Neural progenitor cell (in vitro differentiated cells): ENCODE measurements around the gene NEK1. TPM values are rescaled to one million over a fixed set of nuclear protein-coding genes. Genes with fewer than 3 reads are reported as not detected.

Experiments used
- DNase-seq: peaks from one replicate; pipeline ENCODE4 v3.0.0-alpha.2; 2016; ENCODE audit warnings: low spot score
- H2AFZ ChIP-seq: fragments of 200-600 bp; sonication (generic); replicated peaks from 2 replicates; pipeline ENCODE4 v1.6.1; 2016; ENCODE audit warnings: antibody characterized with exemption
- H3F3A ChIP-seq: fragments of 200-600 bp; sonication (generic); 2 replicates; pipeline ENCODE4 v1.6.1; 2016; ENCODE audit warnings: antibody characterized with exemption, low read depth
- H3K27ac ChIP-seq: fragments of 200-600 bp; sonication (generic); 2 replicates; pipeline ENCODE4 v1.5.1; 2016; ENCODE audit warnings: mild to moderate bottlenecking
- H3K27me3 ChIP-seq: fragments of 200-600 bp; sonication (generic); 2 replicates; pipeline ENCODE4 v1.6.1; 2016; ENCODE audit warnings: mild to moderate bottlenecking, moderate library complexity
- H3K36me3 ChIP-seq: fragments of 200-600 bp; sonication (generic); 2 replicates; pipeline ENCODE4 v1.5.1; 2016
- H3K4me1 ChIP-seq: fragments of 200-600 bp; sonication (generic); 2 replicates; pipeline ENCODE4 v1.6.1; 2016; ENCODE audit warnings: mixed run types
- H3K4me2 ChIP-seq: fragments of 200-600 bp; sonication (generic); 2 replicates; pipeline ENCODE4 v1.6.1; 2016
- H3K4me3 ChIP-seq: fragments of 200-600 bp; sonication (generic); 2 replicates; pipeline ENCODE4 v1.5.1; 2016
- H3K79me2 ChIP-seq: fragments of 200-600 bp; sonication (generic); 2 replicates; pipeline ENCODE4 v1.6.1; 2016; ENCODE audit warnings: low read depth
- H3K9ac ChIP-seq: fragments of 200-600 bp; sonication (generic); 2 replicates; pipeline ENCODE4 v1.6.1; 2016
- H3K9me3 ChIP-seq: fragments of 200-600 bp; sonication (generic); 2 replicates; pipeline ENCODE4 v1.5.1; 2016; ENCODE audit warnings: low read depth
- H4K20me1 ChIP-seq: fragments of 200-600 bp; sonication (generic); 2 replicates; pipeline ENCODE4 v1.6.1; 2016; ENCODE audit warnings: low read depth
- H3K27ac Mint-ChIP-seq: 3 replicates; pipeline ENCODE4 v1.8.0; 2021; ENCODE audit warnings: mixed read lengths
- H3K27me3 Mint-ChIP-seq: 2 replicates; pipeline ENCODE4 v1.8.0; 2022; ENCODE audit warnings: low read depth, mild to moderate bottlenecking, inconsistent platforms, moderate library complexity, mixed read lengths; ENCODE audit not compliant: insufficient read depth
- H3K36me3 Mint-ChIP-seq: 3 replicates; pipeline ENCODE4 v1.8.0; 2021; ENCODE audit warnings: mixed read lengths
- H3K4me1 Mint-ChIP-seq: 3 replicates; pipeline ENCODE4 v1.8.0; 2021; ENCODE audit warnings: mixed read lengths
- H3K4me3 Mint-ChIP-seq: 3 replicates; pipeline ENCODE4 v1.8.0; 2021; ENCODE audit warnings: mild to moderate bottlenecking, moderate library complexity, mixed read lengths
- H3K9me3 Mint-ChIP-seq: 3 replicates; pipeline ENCODE4 v1.8.0; 2020; ENCODE audit warnings: mixed read lengths
- EZH2 ChIP-seq: fragments of 200-600 bp; sonication (generic); IDR thresholded peaks from 2 replicates; pipeline ENCODE4 v1.6.1; 2017; ENCODE audit warnings: antibody characterized with exemption, mild to moderate bottlenecking, moderate library complexity
- EZH2phosphoT487 ChIP-seq: fragments of 200-600 bp; sonication (generic); IDR thresholded peaks from 2 replicates; pipeline ENCODE4 v1.6.1; 2017; ENCODE audit warnings: antibody characterized with exemption
- total RNA-seq: library from RNA; depleted of rRNA; stranded (reverse); fragments of >200 nt; gene quantifications from 2 replicates; pipeline ENCODE4 v1.2.3, GENCODE V29; 2015; ENCODE audit warnings: low replicate concordance
- TF ChIP-seq, protein P1 (sequence below): fragments of 200-600 bp; sonication (generic); IDR thresholded peaks from 2 replicates; pipeline ENCODE4 v1.5.1; 2017; ENCODE audit warnings: antibody characterized with exemption, mild to moderate bottlenecking

The NEK1 gene
- total RNA-seq, 1 donor from 2014 or later, result 12.1 TPM

DNA sequence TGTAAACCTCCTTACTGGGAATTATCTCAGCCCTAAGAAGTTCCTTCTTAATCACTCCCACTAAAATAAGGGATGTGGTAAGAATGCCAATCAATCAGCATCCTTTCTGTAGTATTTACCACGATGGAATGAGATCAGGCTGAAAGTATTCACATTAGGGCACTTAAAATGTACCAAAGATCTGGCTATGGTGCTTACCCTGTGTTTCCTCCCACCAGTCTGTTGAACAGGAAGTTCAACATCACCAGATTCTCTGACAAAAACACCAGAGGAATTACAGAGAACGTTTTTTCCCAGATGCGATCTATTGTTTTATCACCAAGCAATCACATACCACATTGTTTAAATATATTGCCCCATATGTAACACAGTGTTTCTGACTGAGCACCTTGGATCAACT, 5.9 kb upstream of the NEK1 start:
- Mint-ChIP-seq H3K27ac (no peak overlapping the region), H3K36me3 (no peaks in the 10 kb centered on the region), H3K9me3 (no peaks in the 10 kb centered on the region), H3K4me1 (peaks cover 19% of the 10 kb centered on the region), H3K4me3 (no peak overlapping the region), H3K27me3 (no peaks in the 10 kb centered on the region)
- Histone ChIP-seq H2AFZ (no peak overlapping the region), H3F3A (peaks cover 8% of the 10 kb centered on the region), H3K9me3 (no peaks in the 10 kb centered on the region), H3K27ac (no peak overlapping the region), H3K4me1 (peaks cover 15% of the 10 kb centered on the region), H3K27me3 (no peaks in the 10 kb centered on the region), H3K79me2 (peaks cover 29% of the 10 kb centered on the region), H3K4me3 (no peak overlapping the region), H3K4me2 (no peak overlapping the region), H4K20me1 (no peaks in the 10 kb centered on the region), H3K9ac (no peak overlapping the region), H3K36me3 (no peaks in the 10 kb centered on the region)
- no peak for DNase-seq
- TF ChIP-seq EZH2 (no peak), EZH2phosphoT487 (no peak)

DNA sequence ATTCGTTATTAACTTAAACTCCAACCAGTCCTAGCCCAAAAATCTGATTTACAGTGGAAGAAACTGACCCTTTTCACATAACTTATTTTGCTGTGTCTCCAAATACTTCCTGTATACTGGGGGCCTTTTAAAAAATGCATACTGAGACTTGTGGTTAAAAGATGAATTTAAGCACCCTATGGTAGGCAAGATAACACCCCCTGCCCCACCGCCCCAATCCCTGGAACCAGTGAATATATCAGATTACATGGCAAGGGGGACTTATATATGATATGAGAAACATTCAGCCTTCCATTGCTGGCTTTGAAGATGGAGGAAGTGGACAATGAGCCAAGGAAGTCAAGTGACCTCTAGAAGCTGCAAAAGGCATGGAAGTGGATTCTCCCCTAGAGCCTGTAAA, 4.9 kb upstream of the NEK1 start:
- Histone ChIP-seq H3K4me1 (peaks cover 10% of the 10 kb centered on the region), H3K9ac (no peak overlapping the region), H4K20me1 (no peaks in the 10 kb centered on the region), H2AFZ (no peak overlapping the region), H3K36me3 (no peaks in the 10 kb centered on the region), H3K27me3 (no peaks in the 10 kb centered on the region), H3K79me2 (peaks cover 19% of the 10 kb centered on the region), H3K27ac (no peak overlapping the region), H3K9me3 (no peaks in the 10 kb centered on the region), H3K4me2 (no peak overlapping the region), H3K4me3 (no peak overlapping the region), H3F3A (peaks cover 15% of the 10 kb centered on the region)
- Mint-ChIP-seq H3K4me3 (no peak overlapping the region), H3K27me3 (no peaks in the 10 kb centered on the region), H3K4me1 (peaks cover 16% of the 10 kb centered on the region), H3K27ac (no peak overlapping the region), H3K9me3 (no peaks in the 10 kb centered on the region), H3K36me3 (no peaks in the 10 kb centered on the region)
- no peak for TF ChIP-seq EZH2
- TF ChIP-seq, protein P1, sequence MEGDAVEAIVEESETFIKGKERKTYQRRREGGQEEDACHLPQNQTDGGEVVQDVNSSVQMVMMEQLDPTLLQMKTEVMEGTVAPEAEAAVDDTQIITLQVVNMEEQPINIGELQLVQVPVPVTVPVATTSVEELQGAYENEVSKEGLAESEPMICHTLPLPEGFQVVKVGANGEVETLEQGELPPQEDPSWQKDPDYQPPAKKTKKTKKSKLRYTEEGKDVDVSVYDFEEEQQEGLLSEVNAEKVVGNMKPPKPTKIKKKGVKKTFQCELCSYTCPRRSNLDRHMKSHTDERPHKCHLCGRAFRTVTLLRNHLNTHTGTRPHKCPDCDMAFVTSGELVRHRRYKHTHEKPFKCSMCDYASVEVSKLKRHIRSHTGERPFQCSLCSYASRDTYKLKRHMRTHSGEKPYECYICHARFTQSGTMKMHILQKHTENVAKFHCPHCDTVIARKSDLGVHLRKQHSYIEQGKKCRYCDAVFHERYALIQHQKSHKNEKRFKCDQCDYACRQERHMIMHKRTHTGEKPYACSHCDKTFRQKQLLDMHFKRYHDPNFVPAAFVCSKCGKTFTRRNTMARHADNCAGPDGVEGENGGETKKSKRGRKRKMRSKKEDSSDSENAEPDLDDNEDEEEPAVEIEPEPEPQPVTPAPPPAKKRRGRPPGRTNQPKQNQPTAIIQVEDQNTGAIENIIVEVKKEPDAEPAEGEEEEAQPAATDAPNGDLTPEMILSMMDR, result no peak
- TF ChIP-seq EZH2phosphoT487, result no peak
- DNase-seq, result no peak

DNA sequence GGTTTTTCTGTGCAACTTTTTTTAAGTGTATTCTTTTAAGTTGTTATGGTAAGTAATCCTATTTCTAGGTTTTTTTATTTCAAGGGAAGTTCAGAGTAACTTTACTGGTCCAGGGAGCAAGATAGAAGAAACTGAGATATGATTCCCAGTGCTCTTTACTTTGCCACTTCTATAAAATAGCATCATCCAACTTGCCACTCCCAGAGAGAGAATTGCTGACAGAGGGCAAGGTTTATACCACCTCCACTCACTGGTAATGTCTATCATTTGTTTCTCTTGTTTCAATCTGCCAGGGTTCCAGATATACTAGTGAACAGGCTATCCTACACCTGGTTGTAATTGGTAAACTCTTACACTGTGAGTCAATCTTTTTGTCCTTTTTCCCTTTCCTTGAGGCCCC, 4.5 kb upstream of the NEK1 start:
- H3K27me3 ChIP-seq, result no peaks in the 10 kb centered on the region
- no peak overlapping the region for H3K9ac ChIP-seq
- peaks cover 20% of the 10 kb centered on the region for H3F3A ChIP-seq
- no peaks in the 10 kb centered on the region for H3K36me3 ChIP-seq
- H4K20me1 ChIP-seq, result no peaks in the 10 kb centered on the region
- peaks cover 18% of the 10 kb centered on the region for H3K79me2 ChIP-seq
- peaks cover 6% of the 10 kb centered on the region for H3K4me1 ChIP-seq
- TF ChIP-seq, protein P1, result no peak
- TF ChIP-seq EZH2, result no peak
- no peak for TF ChIP-seq EZH2phosphoT487
- no peak overlapping the region for H3K4me3 ChIP-seq
- DNase-seq, result no peak
- H2AFZ ChIP-seq, result no peak overlapping the region
- Mint-ChIP-seq H3K4me3 (no peak overlapping the region), H3K4me1 (peaks cover 12% of the 10 kb centered on the region), H3K27ac (no peak overlapping the region), H3K9me3 (no peaks in the 10 kb centered on the region), H3K36me3 (no peaks in the 10 kb centered on the region), H3K27me3 (no peaks in the 10 kb centered on the region)
- no peak overlapping the region for H3K4me2 ChIP-seq
- H3K9me3 ChIP-seq, result no peaks in the 10 kb centered on the region
- H3K27ac ChIP-seq, result no peak overlapping the region

DNA sequence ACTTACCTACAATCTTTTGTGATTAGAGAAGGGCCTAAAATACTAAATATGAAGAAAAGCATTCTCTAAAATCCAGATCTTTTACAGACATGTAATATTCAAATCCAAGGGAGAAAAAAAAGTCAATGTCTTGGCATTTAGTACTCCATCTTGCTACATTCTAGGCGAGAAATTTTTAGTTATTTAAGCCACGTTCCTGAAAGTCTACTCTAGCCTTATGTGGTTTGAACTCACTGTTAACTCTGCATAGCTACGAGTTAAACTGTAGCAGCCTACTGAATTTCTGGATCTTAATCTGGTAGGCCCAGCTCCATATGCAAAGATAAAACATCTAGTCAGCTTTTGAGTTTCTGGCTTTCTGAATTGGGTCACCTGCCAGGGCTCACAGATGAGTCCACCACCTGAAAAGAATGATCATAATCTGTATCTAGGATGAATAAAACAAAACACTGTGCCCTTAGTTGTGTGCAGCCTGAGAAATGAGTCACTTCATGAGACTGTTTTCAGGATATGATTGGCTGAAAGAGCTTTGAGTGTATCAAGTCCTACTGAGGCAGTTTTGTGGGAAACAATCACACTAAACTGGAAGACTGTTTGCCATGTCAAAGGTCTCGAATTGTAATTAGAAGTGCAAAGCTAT, 3.2 kb upstream of the NEK1 start:
- Histone ChIP-seq H3K9me3 (no peaks in the 10 kb centered on the region), H3K36me3 (no peaks in the 10 kb centered on the region), H3K4me3 (no peak overlapping the region), H3K27ac (no peak overlapping the region), H3K4me1 (peaks cover 10% of the 10 kb centered on the region), H2AFZ (peak overlapping the region; percentile 27), H3K27me3 (no peaks in the 10 kb centered on the region), H4K20me1 (no peaks in the 10 kb centered on the region), H3F3A (peaks cover 17% of the 10 kb centered on the region), H3K79me2 (peaks cover 18% of the 10 kb centered on the region), H3K4me2 (no peak overlapping the region), H3K9ac (no peak overlapping the region)
- H3K36me3 Mint-ChIP-seq, result no peaks in the 10 kb centered on the region
- DNase-seq, result no peak
- no peak overlapping the region for H3K27ac Mint-ChIP-seq
- H3K27me3 Mint-ChIP-seq, result no peaks in the 10 kb centered on the region
- no peak overlapping the region for H3K4me3 Mint-ChIP-seq
- TF ChIP-seq, protein P1, result no peak
- TF ChIP-seq EZH2 (no peak), EZH2phosphoT487 (no peak)
- H3K9me3 Mint-ChIP-seq, result no peaks in the 10 kb centered on the region
- H3K4me1 Mint-ChIP-seq, result peaks cover 18% of the 10 kb centered on the region
